A673 (cell line): ENCODE measurements around the gene SLCO2A1. TPM values are rescaled to one million over a fixed set of nuclear protein-coding genes. Genes with fewer than 3 reads are reported as not detected.

Source experiments
- BruUV-seq: library from RNA; stranded (reverse); fragments of 400-500 nt; replicated peaks from 2 replicates; lab custom pipeline; 2021; lab: Mats Ljungman, UMichigan
- CTCF ChIA-PET: fragments of 300-600 bp; sonication (Branson Sonifier 250); formaldehyde crosslinking; loops from one replicate; lab custom pipeline; 2022; ENCODE audit warnings: antibody characterized with exemption; lab: Charles Lee
- POLR2A ChIA-PET: fragments of 300-600 bp; sonication (Branson Sonifier 250); formaldehyde crosslinking; loops from one replicate; lab custom pipeline; 2022; ENCODE audit warnings: antibody characterized with exemption; ENCODE audit not compliant: low non-redundant PET; lab: Charles Lee
- DNase-seq: peaks from one replicate; pipeline ENCODE4 v3.0.0-alpha.2; 2015; ENCODE audit warnings: low spot score
- H3K27ac ChIP-seq: fragments of 200-600 bp; sonication (generic); 2 replicates; pipeline ENCODE4 v1.5.1; 2016; ENCODE audit warnings: mixed run types, low read depth, mild to moderate bottlenecking, mixed read lengths, antibody characterized with exemption, low read length; ENCODE audit not compliant: poor library complexity, severe bottlenecking
- H3K27me3 ChIP-seq: fragments of 200-600 bp; sonication (generic); replicated peaks from 2 replicates; pipeline ENCODE4 v1.6.1; 2017; ENCODE audit warnings: mixed run types, low read depth, mild to moderate bottlenecking, mixed read lengths, antibody characterized with exemption, low read length; ENCODE audit not compliant: insufficient read depth, poor library complexity
- H3K36me3 ChIP-seq: fragments of 200-600 bp; sonication (generic); 2 replicates; pipeline ENCODE4 v1.6.1; 2016; ENCODE audit warnings: mixed run types, mild to moderate bottlenecking, mixed read lengths, antibody characterized with exemption, low read length; ENCODE audit not compliant: insufficient read depth, poor library complexity, severe bottlenecking
- H3K4me1 ChIP-seq: fragments of 200-600 bp; sonication (generic); 2 replicates; pipeline ENCODE4 v1.6.1; 2017; ENCODE audit warnings: mixed run types, mild to moderate bottlenecking, mixed read lengths, antibody characterized with exemption, low read length; ENCODE audit not compliant: insufficient read depth, poor library complexity, severe bottlenecking
- H3K4me3 ChIP-seq: fragments of 200-600 bp; sonication (generic); 2 replicates; pipeline ENCODE4 v1.5.1; 2016; ENCODE audit warnings: low read depth, mixed run types, mild to moderate bottlenecking, mixed read lengths, low read length; ENCODE audit not compliant: poor library complexity, severe bottlenecking
- H3K9me3 ChIP-seq: fragments of 200-600 bp; sonication (generic); 2 replicates; pipeline ENCODE4 v1.6.1; 2016; ENCODE audit warnings: mixed run types, low read depth, mild to moderate bottlenecking, mixed read lengths, antibody characterized with exemption, low read length; ENCODE audit not compliant: poor library complexity, severe bottlenecking
- CTCF ChIP-seq: fragments of 300-800, 200-600 bp; sonication (generic); conservative IDR thresholded peaks from 2 replicates; pipeline ENCODE4 v1.5.1; 2017; ENCODE audit warnings: low read depth, mild to moderate bottlenecking, antibody characterized with exemption, low read length, moderate library complexity, mixed read lengths
- EZH2 ChIP-seq: fragments of 200-600 bp; sonication (generic); IDR thresholded peaks from 2 replicates; pipeline ENCODE4 v1.6.1; 2017; ENCODE audit warnings: borderline replicate concordance, low read depth, mild to moderate bottlenecking, mixed read lengths, antibody characterized with exemption, low read length; ENCODE audit not compliant: poor library complexity, severe bottlenecking
- intact Hi-C: fragments of 100-400 bp; cut with micrococcal nuclease; formaldehyde crosslinking; loops from one replicate; pipeline ENCODE4 v1.10.0; 2022; ENCODE audit not compliant: unreplicated experiment
- total RNA-seq: library from RNA; stranded (reverse); gene quantifications from 2 replicates; pipeline ENCODE4 v1.2.3, GENCODE V29; 2021

Gene SLCO2A1
- total RNA-seq, 1 experiment from 2014 or later = not detected

- no peak for TF ChIP-seq CTCF
- no peak for TF ChIP-seq EZH2
- Histone ChIP-seq H3K27ac (no peak overlapping the region), H3K4me3 (no peak overlapping the region), H3K4me1 (no peaks in the 10 kb centered on the region), H3K9me3 (peaks cover 13% of the 10 kb centered on the region), H3K27me3 (no peaks in the 10 kb centered on the region), H3K36me3 (no peaks in the 10 kb centered on the region)
- DNase-seq = no peak
- intact Hi-C loops = no loop called here
- POLR2A ChIA-PET = no interaction called here
- BruUV-seq = no TSS peak
- CTCF ChIA-PET = no interaction called here
Observed at GRCh38 chr3:134038071-134038491, 8.4 kb upstream of the SLCO2A1 start.

GRCh38 chr3:134037168-134037567, 7.4 kb upstream of the SLCO2A1 start:
- DNase-seq = no peak
- H3K9me3 ChIP-seq = peaks cover 7% of the 10 kb centered on the region
- intact Hi-C loops = no loop called here
- no peaks in the 10 kb centered on the region for H3K4me1 ChIP-seq
- ChIA-PET CTCF (no interaction called here), POLR2A (no interaction called here)
- no peaks in the 10 kb centered on the region for H3K27me3 ChIP-seq
- H3K27ac ChIP-seq = no peak overlapping the region
- H3K36me3 ChIP-seq = no peaks in the 10 kb centered on the region
- TF ChIP-seq CTCF (no peak), EZH2 (no peak)
- BruUV-seq = no TSS peak
- no peak overlapping the region for H3K4me3 ChIP-seq

GRCh38 chr3:134036291-134036690, 6.6 kb upstream of the SLCO2A1 start:
- no TSS peak for BruUV-seq
- DNase-seq = no peak
- intact Hi-C loops = no loop called here
- Histone ChIP-seq H3K27me3 (no peaks in the 10 kb centered on the region), H3K4me1 (no peaks in the 10 kb centered on the region), H3K4me3 (no peak overlapping the region), H3K9me3 (no peaks in the 10 kb centered on the region), H3K36me3 (no peaks in the 10 kb centered on the region), H3K27ac (no peak overlapping the region)
- TF ChIP-seq CTCF (no peak), EZH2 (no peak)
- CTCF ChIA-PET = no interaction called here
- POLR2A ChIA-PET = no interaction called here
